Mammary epithelial cell (primary cell): ENCODE results near the gene PCID2.

ENCODE experiments used
- CTCF ChIP-seq, 2 donors: IDR thresholded peaks in 1 of 2; conservative IDR thresholded peaks in 1 of 2; 2 replicates each; pipeline ENCODE4 v1.5.1; 2011 to 2012; ENCODE audit warnings: inconsistent platforms in 2 of 2, low read length in 2 of 2, mild to moderate bottlenecking in 2 of 2, control low read depth in 1 of 2, low read depth in 1 of 2; ENCODE audit not compliant: insufficient read depth in 1 of 2; ENCODE audit errors: extremely low read depth in 1 of 2
- EZH2 ChIP-seq: IDR thresholded peaks from 2 replicates; pipeline ENCODE4 v1.6.1; 2012; ENCODE audit warnings: low read length, inconsistent platforms, borderline replicate concordance

GRCh38 chr13:113171250-113172125, 37.0 kb downstream of the PCID2 start:
- no peak for TF ChIP-seq CTCF (conservative IDR thresholded peaks at IDR 0.05 in 1 of 2, IDR thresholded peaks at IDR 0.05 in 1 of 2; ENCODE audit: extremely low read depth in 1 of 2, insufficient read depth in 1 of 2, low read depth in 1 of 2, low read length in 2 of 2)
- TF ChIP-seq EZH2: no peak
